NCI-H2171 (cell line): ENCODE measurements around the gene FRMD3.
A peak's percentile ranks its signal among the peaks of the same experiment; 100 is the strongest.

Experiments
- DNase-seq: peaks from one replicate; lab custom pipeline; 2025; lab: John Stamatoyannopoulos, UW

The FRMD3 gene

DNA sequence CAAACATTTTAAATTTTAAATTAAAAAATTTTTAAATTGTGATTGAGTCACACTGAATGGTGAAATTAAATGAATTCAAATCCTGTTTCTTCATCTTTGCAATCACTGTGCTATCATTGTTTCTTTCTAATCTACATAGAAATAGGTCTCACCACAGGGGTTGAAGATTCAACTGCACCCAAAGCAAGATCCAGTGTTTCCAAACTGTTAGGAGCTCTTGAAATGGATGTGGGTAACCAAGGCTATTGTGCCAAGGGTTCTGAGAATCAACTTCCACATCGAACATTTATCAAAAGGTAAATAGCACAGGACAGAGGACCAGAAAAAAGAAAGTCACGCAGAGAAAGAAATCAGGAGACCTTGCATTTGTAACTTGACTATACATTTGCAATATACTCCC is 302.7 kb downstream of the FRMD3 start:
- DNase-seq = no peak

DNA sequence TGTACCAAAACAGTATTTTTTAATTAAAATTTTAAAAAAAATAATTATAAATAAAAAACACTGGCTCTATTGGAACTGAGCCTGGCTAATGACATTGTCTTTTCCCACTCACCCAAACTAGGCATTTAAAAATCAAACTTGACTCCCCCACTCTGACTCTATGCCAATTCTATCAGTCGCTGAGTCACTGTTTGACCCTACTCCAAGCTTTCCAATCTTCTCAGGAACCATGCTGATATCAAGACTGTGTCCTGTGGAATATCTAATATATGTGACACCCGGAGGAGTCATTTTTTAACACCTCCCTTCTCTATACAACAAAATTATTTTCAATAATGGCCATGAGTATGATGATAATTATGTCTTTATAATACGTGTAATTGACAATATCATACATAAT is 303.7 kb downstream of the FRMD3 start:
- no peak for DNase-seq

DNA sequence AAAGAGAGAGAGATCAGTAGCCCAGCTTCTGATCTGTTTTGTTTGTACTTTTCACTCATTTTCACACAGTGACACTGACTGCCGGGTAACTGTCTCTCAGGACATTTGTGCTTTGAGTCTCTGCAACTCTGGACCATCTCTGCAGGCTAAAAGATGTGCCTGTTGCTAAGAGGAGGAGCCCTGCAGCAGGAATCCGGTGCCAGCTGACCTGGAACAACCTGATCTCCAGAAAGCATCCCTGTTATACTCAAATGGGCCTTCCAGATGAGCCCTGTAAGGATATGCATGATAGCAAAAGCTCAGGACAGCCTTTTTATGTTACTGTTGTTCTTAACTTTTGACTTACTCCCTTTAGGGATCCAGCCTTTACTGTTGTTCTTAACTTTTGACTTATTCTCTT is 304.6 kb downstream of the FRMD3 start:
- DNase-seq = no peak

DNA sequence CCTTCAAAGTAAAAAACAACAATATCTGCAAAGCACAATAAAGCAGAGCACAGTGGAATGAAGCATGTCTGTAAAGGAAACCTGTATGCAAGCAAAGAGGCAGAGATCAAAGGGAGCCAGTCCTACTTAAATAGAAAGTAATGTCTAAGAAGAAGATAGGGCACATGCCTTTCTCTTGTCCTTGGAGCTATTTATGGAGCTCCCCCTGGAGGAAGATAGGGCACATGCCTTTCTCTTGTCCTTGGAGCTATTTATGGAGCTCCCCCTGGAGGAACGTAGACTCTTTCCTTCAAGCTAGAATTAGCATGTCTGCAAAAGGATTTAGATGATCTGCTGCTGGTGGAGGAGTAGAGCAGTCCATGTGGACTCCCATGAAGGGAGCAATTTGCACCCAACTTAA is 307.2 kb downstream of the FRMD3 start:
- no peak for DNase-seq

DNA sequence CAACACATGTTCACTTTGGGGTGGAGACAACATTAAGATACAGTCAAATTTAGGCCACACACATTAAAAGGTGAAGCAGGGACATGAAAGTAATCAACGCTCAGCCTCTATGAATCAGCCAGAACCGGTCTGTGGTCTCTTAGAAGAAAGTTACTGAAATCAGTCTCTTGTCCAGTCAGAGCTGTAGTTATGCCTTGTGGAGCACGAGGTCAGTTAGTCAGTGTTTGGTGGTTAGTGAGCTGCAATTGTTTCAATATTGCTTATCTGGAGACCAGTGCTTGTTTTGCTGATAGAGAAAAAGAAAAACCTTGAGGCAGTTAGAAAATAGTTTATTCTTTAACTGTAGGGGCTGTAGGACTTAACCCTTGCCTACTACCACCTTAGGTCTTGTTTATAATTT is 317.5 kb downstream of the FRMD3 start:
- DNase-seq = no peak

DNA sequence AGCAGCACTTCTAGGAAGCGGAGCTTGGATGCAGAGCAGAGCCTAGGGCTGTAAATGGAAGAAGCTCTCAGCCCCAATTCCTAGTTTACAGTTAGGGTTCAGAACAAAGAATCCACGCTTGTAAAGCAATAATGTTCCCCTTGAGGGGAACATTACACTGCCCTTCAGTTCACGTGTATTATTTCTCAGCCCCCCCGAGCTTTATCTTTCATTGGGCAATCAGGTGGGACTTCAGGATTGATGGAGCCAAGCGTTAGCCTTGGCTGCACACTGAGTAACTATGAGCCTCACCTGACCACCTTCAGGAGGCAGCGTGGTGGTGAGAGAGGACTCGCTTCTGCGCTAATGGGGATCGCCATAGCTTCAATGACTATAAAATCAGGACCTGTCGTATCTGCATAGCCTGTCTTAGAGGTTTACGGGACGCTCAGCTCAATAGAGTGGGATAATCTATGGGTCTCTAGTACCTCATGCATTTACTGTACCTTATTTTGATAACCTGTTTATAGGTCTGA is 318.2 kb downstream of the FRMD3 start:
- DNase-seq = no peak

DNA sequence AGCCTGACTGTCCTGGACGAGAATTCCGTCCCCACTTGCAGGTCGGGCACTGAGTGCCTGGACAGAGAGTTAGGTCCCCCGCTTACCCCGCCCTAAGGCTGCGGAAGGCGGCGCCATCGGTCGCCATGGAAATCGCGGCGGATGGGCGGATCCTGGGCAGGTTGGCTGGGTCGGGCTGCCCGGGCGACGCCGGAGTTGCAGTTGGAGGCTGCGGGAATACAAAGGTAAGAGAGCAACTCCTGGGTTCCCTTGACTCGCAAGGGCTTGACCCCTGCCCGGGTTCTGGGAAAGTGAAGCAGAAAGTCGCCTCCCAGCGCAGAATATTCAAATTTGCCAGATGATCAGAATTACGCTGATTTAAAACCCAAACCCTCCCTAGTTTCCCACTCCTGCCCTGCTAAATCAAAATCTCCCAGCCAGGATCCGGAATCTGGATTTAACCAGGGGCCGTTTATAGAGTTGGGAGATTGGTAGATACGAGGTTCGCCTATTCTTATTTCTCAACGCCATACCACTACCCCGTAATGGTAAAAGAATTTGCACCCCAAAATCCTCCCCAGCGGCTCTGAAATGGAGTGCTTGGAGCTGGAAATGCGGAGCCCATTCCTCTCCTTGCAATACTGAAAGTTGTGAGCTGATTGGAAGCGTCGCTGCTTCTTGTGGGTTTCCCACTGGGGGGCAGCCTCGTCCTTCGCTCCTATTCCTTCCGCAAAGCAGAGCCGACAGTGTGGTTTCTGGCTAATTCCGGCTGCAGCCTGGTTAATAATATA is 318.9 kb downstream of the FRMD3 start:
- peak; percentile 62 for DNase-seq

DNA sequence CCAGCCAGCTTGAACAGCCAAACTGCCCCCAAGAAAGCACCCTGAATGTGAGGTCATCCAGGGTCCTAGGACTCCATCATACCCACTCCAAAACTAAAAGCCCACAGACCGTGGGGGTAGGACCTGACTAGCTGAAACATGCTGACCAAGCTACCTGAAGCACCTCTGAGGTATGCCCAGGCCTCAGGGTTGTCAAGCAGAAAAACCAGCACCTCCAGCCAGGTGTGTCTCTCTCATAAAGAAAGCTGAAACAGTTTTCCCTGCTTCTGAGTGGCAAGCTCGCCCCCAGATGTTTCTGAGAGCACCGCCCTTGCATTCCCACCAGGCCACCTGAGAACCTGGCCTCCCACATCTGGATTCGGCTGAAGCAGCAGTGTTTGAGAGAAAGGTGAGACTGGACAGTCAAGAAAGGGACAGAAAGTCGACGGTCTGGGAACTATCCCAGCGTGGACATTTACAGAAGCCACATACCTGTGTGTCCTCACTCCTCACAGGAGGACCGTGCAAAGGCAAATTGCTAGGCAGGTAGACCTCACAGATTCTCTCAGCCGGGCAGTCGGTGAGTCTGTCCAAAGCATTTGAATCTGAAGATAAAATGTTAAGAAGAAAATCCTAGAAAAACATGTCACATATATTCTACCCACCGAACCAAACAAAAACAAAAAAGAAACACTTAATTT is 319.6 kb downstream of the FRMD3 start:
- no peak for DNase-seq

DNA sequence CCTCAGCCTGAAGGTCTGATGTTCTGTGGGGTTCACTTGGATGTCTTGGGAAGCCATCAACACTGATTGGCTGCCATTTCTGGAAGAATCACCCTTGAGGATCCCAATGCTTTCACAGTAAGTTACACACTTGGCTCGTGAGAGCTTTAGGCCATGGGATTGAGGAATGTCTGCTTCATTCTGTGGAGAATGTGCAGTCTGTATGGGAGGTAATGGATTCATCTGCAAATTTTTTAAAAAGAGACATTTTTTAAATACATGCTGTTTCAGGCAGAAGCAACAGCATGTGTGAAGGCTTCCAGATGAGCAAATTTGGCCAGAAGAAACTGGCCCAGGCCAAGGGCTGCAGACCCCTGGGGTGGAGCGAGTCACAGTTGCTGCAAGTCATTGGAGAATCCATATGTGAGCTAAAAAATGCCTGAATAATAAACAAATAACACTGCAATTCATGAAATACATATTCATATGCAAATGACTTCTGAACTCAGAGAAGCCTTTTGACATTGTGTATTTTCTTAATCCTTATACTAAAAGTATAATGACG is 328.9 kb downstream of the FRMD3 start:
- DNase-seq = no peak

DNA sequence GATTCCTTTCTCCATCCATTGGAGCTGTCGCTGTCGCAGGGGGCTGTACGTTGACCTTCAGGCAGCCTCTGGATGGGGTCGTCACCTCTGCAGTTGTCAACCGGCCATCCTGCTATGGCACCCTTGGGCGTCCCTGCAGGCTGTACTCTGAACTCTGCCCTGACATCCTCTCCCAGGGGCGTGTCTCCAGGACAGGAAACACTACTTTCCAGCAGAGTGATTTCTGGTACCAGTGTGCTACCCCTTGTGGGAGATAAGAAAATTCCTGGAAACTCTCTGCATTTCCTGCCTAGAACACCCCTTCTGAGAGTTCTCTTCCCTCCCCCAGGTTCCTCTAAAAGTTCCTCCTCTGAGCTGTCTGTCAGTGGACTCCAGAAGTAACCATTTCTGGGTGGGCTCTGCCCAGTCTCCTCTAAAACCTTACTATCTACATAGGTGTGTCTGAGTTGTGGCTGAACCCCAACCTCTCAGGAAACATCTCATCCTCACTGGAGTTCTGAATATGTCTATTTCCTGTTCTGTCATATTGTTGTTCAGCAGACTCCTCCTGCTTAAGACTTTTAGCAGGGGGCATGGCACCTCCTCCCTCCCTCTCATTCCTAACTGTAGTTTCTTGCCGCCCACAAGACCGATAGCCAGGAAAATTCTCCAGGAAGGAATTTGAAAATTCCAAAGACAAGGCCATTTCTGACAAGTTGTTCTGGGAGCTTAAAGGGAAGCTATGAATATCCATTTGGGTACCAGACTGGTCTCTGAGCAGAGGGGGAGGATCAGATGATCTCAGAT is 329.9 kb downstream of the FRMD3 start:
- DNase-seq = no peak

DNA sequence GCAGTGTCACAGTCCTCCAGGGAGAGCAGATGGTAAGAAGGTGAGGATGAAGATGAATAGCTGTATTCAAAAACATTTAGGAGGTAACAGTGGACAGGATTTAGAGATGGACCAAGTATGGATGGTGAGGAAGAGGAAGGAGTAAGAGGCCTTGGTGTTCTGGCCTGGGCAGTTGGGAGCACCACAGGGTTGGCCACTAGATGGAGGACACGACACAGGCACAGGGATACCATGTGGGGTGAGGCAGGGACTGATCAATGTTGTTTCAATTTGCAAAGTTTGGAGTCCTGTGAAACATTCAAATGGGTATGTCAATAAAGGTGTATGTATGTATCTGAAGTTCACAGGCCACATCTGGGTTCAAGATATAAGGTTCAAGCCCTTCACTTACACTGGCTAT is 334.2 kb downstream of the FRMD3 start:
- no peak for DNase-seq

DNA sequence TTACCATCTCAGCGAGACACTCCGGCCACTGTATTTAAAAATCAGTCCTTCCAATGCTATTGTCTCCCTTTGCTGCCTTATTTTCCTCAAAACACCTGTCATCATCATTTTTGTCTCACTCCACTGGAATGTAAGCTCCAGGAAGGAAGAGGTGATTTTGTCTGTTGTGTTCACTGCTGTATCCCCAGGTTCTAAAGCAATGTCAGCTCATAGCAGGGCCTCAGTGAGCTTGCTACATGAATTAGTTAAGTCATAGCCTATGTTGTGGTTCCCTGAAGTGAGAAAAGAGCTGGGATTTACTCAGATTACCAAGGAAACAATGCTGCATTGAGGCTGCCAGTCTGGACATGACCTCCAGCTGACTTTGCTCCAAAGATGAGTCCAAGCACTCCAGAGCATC is 337.7 kb downstream of the FRMD3 start:
- no peak for DNase-seq

DNA sequence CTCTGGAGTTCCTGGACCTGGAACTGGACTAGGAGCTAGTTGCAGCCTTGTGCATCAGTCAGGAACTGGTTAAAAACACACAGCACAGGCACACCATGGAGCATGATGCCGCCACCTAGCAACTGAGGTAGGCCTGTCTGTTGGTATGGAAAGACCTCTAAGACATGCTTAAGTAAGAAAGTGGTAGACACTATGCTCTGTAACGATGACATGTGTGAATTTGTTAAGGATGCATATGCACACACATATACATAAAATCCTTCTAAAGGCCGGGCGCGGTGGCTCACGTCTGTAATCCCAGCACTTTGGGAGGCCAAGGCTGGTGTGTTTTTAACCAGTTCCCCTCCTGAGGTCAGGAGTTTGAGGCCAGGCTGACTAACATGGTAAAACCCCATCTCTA is 338.4 kb downstream of the FRMD3 start:
- DNase-seq = no peak

DNA sequence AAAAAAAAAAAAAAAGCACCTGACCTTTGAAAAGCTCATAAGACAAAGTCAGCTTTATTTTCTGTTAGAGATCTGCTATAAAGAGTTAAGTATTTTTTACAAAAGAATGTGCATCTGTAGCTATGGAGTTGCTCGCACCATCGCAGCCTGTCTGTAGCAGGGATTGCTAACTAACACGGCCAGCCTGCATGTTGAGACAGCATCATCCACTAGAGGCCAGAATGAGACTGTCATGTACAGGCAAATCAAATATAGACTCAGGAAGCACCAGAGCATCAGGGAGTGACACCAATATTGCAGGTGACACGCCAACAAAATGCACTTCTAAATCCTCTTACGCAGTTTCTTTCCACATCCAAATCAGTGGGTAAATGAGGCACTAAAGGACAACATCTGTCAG is 339.0 kb downstream of the FRMD3 start:
- DNase-seq = peak; percentile 63

DNA sequence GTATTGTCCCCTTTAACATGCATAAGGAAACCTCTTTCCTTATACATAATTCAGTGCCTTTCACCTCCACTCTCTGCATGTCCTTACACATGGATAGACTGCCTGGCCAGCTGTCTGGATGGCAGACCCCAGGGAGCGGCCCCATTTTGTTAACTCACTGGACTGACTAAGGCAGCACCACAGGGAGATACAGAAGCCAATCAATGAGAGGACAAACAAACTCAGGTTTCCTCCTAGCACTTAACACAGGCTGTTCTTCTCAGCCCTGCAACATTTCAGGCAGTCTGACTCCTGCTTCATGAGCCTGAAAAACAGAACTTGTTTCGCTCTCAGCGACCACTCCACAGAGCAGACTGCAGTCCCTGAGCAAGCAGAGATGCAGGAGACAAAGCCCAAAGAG is 339.8 kb downstream of the FRMD3 start:
- peak; percentile 34 for DNase-seq

DNA sequence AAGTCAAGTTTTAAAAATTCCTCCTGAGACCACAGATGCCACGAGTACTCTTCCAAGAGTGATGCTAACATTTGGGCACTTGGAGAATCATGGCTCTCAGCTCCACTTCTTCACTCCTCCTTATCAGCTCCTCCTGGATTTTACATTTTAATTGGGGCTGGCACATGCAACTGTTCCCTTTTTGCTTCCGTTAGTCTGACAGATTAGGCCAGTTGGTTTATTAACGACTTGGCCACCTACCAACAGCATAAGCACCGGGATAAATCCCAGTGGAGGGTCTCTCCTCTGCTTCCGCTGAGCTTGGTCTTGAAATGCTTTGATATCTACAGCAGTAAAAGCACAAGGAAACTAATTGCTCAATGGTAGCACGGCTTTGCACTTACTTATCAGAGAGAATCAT is 340.6 kb downstream of the FRMD3 start:
- DNase-seq = peak; percentile 88

DNA sequence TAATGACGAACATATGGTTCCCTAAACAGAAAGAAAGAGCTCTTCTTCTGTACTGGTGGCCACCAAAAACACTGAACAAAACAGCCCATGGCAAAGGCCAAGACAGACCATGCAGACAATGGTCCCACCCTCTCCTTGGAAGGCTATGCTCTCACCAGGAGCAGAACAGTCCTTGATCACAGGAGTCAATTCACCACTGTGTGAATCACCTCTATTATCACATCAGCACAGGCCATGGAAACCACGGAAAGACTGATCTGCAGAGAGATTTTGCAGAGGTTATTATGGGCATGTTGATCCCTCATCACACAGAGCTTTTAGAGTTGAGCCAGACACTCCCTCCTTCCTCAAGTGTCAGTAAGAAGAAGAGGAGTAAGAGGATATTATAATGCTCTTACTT is 341.3 kb downstream of the FRMD3 start:
- DNase-seq = no peak
